ENCODE results near the gene VSTM4. TPM values are rescaled to one million over a fixed set of nuclear protein-coding genes. Genes with fewer than 3 reads are reported as not detected.

The VSTM4 gene
- total and polyA plus RNA-seq, 9 of the 15 experiments (the other 6 are each of a cell fraction or from before 2014, with no cell fraction given): 1.0 to 7.9 (median 3.0) TPM

DNA sequence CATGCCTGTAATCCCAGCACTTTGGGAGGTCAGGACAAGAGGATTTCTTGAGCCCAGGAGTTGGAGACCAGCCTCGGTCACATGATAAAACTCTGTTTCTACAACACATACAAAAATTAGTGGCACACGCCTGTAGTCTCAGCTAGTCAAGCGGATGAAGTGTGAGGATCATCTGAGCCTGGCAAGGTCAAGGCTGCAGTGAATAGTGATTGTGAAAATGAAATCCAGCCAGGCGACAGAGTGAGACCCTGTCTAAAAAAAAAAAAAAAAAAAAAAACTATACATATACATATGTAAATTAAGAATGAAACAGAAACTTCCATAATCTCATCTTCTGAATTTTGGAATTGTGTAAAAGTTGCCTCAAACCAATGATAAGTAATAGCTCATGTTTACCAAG lies 36.7 kb upstream of the VSTM4 start:
- H3K9ac ChIP-seq (ENCODE audit: insufficient read depth in 1 of 2, low read depth in 2 of 2, low read length in 2 of 2): no peak overlapping the region
- ATAC-seq (no peak), DNase-seq (ENCODE audit: extremely low read depth in 1 of 4, low spot score in 3 of 4) (no peak), FAIRE-seq (no peak)
- no peaks in the 10 kb centered on the region for H3K27me3 ChIP-seq (ENCODE audit: control insufficient read depth in 2 of 2, insufficient read depth in 2 of 2, low read length in 2 of 2)
- no peaks in the 10 kb centered on the region for H3K79me2 ChIP-seq (ENCODE audit: control insufficient read depth, insufficient read depth, low read length)
- ChIA-PET CTCF (ENCODE audit: low intra/inter-chr PET ratio) (no interaction called here), POLR2A (interaction anchor here (1.0 to 1.6 kb wide), 3 partner anchors 10 to 12 kb away, joined by 4 to 8 read pairs (median 5); no protein-coding TSS in a partner anchor)
- H3K27ac ChIP-seq (ENCODE audit: extremely low read depth, low read depth, low read length): no peak overlapping the region
- no peak for TF ChIP-seq ZNF140 (CRISPR knock-in tag; IDR thresholded peaks at IDR 0.05)
- TF ChIP-seq POLR2G (IDR thresholded peaks at IDR 0.05; ENCODE audit: low read depth, low read length): 0 out of 2 replicates have a peak, but pooled peaks have one; percentile 4
- no peak for TF ChIP-seq MTA1 (IDR thresholded peaks at IDR 0.05; ENCODE audit: borderline replicate concordance)
- no peak for TF ChIP-seq SREBF2 (CRISPR knock-in tag; IDR thresholded peaks at IDR 0.05)
- no peak for TF ChIP-seq RBBP5 (IDR thresholded peaks at IDR 0.05; ENCODE audit: borderline replicate concordance, insufficient read depth, low read length, poor library complexity, severe bottlenecking)
- TF ChIP-seq, protein P1, sequence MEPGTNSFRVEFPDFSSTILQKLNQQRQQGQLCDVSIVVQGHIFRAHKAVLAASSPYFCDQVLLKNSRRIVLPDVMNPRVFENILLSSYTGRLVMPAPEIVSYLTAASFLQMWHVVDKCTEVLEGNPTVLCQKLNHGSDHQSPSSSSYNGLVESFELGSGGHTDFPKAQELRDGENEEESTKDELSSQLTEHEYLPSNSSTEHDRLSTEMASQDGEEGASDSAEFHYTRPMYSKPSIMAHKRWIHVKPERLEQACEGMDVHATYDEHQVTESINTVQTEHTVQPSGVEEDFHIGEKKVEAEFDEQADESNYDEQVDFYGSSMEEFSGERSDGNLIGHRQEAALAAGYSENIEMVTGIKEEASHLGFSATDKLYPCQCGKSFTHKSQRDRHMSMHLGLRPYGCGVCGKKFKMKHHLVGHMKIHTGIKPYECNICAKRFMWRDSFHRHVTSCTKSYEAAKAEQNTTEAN (CRISPR knock-in tag; IDR thresholded peaks at IDR 0.05): no peak
- TF ChIP-seq JUND (IDR thresholded peaks at IDR 0.05; ENCODE audit: borderline replicate concordance, low read depth, low read length): no peak
- TF ChIP-seq JUND (tag; IDR thresholded peaks at IDR 0.05; ENCODE audit: borderline replicate concordance, low read depth, low read length): no peak
- no peak overlapping the region for H3K4me2 ChIP-seq (ENCODE audit: insufficient read depth, low read length)
- intact Hi-C loops (cut with micrococcal nuclease) (no loop called here), in situ Hi-C loops (cut with MboI) (no loop called here)
- no peaks in the 10 kb centered on the region for H3K9me3 ChIP-seq (replicated peaks; ENCODE audit: control insufficient read depth, insufficient read depth, low read depth, low read length)
- no TSS peak for BruUV-seq (replicated peaks)
- no peak overlapping the region for H3K4me3 ChIP-seq
- WGBS (ENCODE audit: insufficient coverage, low coverage, missing lambda C conversion rate): 87% methylated on average over 4 of the region's 4 CpGs
- H3K4me1 ChIP-seq (replicated peaks in 1 of 2; ENCODE audit: control insufficient read depth in 2 of 2, insufficient read depth in 2 of 2, low read length in 2 of 2): peaks cover 10 to 20% of the 10 kb centered on the region in 2 experiments; a peak in 3 of 5 replicates
- H3K9me1 ChIP-seq (ENCODE audit: control insufficient read depth, insufficient read depth, low read length): no peaks in the 10 kb centered on the region
- H2AFZ ChIP-seq (ENCODE audit: low read depth, low read length): no peak overlapping the region
- H3K36me3 ChIP-seq (ENCODE audit: control insufficient read depth, insufficient read depth, low read length): peaks cover 18% of the 10 kb centered on the region; the same call in 1 of the 3 replicates
- H4K20me1 ChIP-seq (replicated peaks; ENCODE audit: control insufficient read depth, insufficient read depth, low read length): no peaks in the 10 kb centered on the region
